Rectal smooth muscle tissue (tissue), 1 donor: ENCODE data around the gene LTBP3.

Experiments used
- H3K27ac ChIP-seq: one replicate; pipeline ENCODE4 v1.7.0; 2013; ENCODE audit warnings: low read depth, low read length, inconsistent platforms
- H3K27me3 ChIP-seq: one replicate; pipeline ENCODE4 v1.7.0; 2013; ENCODE audit warnings: low read length; ENCODE audit not compliant: control insufficient read depth, insufficient read depth
- H3K36me3 ChIP-seq: one replicate; pipeline ENCODE4 v1.7.0; 2013; ENCODE audit warnings: low read length; ENCODE audit not compliant: control insufficient read depth, insufficient read depth
- H3K4me1 ChIP-seq: one replicate; pipeline ENCODE4 v1.7.0; 2013; ENCODE audit warnings: low read length; ENCODE audit not compliant: control insufficient read depth, insufficient read depth
- H3K4me3 ChIP-seq: one replicate; pipeline ENCODE4 v1.7.0; 2013; ENCODE audit warnings: low read length
- H3K9ac ChIP-seq: one replicate; pipeline ENCODE4 v1.7.0; 2013; ENCODE audit warnings: low read length

LTBP3 gene

DNA sequence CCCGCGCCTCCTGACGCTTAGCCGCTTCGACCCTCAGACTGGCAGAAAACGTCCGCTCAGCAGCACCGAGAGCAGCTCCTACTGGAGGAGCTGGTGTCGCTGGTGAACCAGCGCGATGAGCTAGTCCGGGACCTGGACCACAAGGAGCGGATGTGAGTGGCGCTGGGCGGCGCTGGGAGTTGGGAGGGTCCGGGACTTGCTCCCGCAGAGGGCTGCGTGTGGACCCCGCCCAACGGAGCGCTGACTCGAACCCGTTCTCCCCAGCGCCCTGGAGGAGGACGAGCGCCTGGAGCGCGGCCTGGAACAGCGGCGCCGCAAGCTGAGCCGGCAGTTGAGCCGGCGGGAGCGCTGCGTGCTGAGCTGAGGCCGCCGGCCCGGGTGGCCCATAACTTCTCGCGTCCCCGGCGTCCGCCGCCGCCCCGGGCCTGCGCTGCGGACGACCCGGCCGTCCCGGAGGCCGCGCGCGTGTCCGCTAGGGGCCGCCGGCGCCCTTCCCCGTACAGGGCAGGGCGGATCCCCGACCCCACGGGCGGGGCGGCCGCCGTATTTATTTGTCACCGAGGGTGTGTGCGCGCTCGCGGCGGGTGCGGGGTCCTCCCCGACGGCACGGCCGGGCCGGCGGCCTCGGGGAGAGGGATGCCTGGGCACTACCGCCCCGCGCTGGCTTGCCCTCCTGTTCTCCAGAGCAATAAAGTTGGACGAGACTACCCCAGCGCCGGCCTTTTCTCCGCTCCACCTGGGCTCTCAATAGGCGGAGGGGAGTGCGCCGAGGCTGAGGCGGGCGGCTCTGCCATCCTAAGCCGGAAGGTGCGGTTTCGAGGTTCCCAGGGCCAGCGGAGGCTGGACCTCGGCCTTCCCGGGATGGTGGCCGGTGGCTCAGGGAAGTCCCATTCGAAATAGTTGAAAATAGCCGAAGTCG is 34.0 kb upstream of the LTBP3 start:
- H3K4me1 ChIP-seq, result peaks cover 21% of the 10 kb centered on the region

DNA sequence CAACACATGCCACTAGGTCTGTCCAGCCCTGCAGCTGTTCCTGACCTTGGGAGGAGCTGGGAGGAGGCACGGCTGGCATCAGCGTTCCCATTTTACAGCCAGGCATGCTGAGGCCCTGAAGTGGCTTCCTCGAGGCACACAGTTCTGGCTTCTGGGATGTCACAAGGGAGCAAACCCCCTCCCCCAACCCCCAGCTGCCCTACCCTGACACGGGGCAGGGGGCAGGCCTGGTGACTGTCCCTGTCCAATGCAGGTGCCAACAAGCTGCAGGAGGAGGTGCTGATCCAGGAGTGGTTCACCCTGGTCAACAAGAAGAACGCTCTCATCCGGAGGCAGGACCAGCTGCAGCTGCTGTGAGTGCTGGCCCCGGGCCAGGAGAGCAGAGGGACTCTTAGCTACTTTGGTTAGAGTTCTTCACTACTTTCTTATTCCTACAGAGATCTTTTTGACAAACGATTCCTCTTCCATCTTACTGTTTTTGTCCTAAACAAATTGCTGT is 32.1 kb upstream of the LTBP3 start:
- Histone ChIP-seq H3K9ac (no peak overlapping the region), H3K36me3 (peaks cover 16% of the 10 kb centered on the region), H3K27me3 (no peaks in the 10 kb centered on the region), H3K4me3 (no peak overlapping the region), H3K27ac (no peak overlapping the region), H3K4me1 (peaks cover 27% of the 10 kb centered on the region)

More for the DNA sequence above, 34.0 kb upstream of the LTBP3 start:
- Histone ChIP-seq H3K36me3 (peaks cover 11% of the 10 kb centered on the region), H3K4me3 (peak overlapping the region; percentile 8), H3K27ac (no peak overlapping the region), H3K9ac (no peak overlapping the region), H3K27me3 (no peaks in the 10 kb centered on the region)

DNA sequence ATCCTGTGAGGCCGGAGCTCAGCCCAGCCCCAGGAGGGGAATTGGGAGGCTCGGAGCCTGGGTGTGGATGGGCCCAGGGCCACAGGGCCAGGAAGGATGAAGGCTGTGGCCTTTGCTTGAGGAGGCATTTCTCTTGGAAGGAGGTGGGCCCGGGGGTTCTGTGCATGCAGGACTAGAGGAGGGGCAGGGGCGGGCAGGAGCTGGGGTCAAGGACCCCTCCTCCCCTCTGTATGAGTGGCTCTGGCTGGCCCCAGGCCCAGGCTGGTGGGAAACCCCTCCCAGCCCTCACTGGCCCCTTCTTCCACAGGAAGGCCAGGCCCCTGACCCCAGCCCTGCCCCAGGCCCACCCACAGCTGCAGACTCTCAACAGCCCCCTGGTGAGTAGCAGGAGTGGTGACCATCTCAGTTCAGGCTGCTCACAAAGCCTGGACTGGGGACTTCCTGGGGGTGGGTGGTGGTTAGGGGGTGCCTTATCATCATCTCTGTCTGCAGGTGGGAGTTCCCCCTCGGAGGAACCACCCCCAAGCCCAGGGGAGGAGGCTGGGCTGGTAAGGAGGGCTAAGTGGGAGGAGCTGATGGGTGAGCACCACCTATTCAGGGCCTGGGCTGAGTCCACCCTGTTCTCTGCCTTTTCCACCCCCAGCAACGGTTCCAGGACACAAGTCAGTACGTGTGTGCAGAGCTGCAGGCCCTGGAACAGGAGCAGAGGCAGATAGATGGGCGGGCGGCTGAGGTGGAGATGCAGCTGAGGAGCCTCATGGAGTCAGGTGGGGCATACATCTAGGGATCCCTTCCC is 31.5 kb upstream of the LTBP3 start:
- H3K27me3 ChIP-seq, result no peaks in the 10 kb centered on the region
- peaks cover 27% of the 10 kb centered on the region for H3K4me1 ChIP-seq
- peaks cover 16% of the 10 kb centered on the region for H3K36me3 ChIP-seq
- no peak overlapping the region for H3K4me3 ChIP-seq
- H3K27ac ChIP-seq, result no peak overlapping the region
- no peak overlapping the region for H3K9ac ChIP-seq

DNA sequence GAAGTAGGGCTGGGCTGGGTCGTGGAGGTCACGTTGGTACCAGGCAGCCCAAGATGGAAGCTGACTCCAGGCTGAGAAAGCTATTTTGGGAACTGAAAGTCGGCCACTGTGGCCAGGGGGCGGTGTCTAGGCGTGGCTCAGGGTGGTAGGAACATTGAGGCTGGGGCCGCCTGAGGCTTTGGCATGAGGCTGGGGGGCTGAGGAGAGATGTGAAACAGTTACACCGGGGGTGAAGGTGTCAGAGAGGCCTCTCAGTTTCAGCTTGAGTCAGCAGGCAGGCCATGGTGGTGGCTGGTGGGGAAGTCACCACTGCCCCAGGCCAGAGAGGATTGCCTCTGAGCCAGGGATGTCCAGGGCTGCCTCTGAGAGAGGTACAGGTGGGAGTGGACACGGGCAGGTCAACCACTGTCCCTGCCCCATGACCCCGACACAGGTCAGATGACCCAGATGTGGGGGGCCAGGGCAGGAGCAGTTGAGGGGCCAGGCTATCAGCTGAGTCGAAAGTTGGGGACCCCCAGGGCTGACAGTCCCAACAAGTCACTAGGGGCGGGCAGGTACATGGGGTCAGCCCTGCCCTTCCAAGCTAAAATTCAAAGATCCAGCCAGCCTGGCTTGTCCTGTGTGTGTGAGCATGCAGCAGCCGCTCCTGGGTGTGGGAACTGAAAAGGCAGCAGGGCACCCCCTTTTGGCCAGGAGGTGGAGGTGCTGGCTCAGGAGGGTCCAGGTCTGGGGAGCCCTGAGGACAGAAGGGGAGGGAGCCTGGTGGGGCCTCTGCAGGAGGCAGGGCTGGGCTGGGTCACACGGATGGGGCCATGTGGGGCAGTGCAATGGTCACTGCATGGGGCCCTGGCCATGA is 30.3 kb upstream of the LTBP3 start:
- H3K27ac ChIP-seq, result peak overlapping the region; percentile 62
- H3K27me3 ChIP-seq, result no peaks in the 10 kb centered on the region
- no peak overlapping the region for H3K9ac ChIP-seq
- peaks cover 23% of the 10 kb centered on the region for H3K4me1 ChIP-seq
- peaks cover 24% of the 10 kb centered on the region for H3K36me3 ChIP-seq
- H3K4me3 ChIP-seq, result no peak overlapping the region

DNA sequence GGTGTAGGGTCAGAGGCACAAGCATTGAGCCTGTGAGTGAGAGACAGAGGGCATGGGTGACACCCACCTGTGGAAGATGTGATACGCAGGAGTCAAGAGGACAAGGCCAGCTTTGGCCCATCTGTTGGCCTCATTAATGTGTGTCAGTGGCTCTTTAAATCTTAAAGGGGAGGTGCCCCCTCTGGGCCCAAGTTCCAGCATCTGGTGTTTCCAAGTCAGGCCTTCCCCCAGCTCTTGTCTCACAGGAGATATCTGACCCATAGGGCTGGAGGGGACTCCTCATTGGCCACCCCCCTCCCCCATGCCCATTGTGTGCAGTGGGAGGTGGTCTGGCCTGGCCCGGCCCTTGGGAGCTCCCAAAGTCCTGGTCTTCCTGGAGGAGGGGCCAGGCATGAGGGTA is 28.5 kb upstream of the LTBP3 start:
- peaks cover 25% of the 10 kb centered on the region for H3K36me3 ChIP-seq
- no peaks in the 10 kb centered on the region for H3K27me3 ChIP-seq
- no peak overlapping the region for H3K4me3 ChIP-seq
- H3K4me1 ChIP-seq, result peaks cover 18% of the 10 kb centered on the region
- H3K9ac ChIP-seq, result no peak overlapping the region
- H3K27ac ChIP-seq, result peak overlapping the region; percentile 19

DNA sequence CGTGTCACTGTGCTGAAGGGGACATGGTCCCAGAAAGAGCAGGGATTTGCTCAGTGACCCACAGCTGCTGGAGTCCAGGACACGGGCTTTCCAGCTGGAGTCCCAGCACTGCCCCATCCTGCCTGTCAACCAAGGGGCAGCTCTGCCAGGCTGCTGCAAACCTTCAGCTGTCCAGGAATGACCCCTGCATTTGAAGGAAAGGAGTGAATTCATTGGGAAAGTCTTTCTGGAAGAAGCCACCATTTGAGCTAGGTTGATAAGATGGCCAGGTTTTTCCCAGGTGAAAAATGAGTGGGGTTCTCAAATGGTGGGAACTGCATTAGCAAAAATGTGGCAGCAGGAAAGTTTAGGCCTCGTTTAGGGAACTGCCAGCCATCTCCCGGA is 28.1 kb upstream of the LTBP3 start:
- H3K27me3 ChIP-seq, result no peaks in the 10 kb centered on the region
- peak overlapping the region; percentile 19 for H3K27ac ChIP-seq
- H3K4me1 ChIP-seq, result peaks cover 18% of the 10 kb centered on the region
- no peak overlapping the region for H3K4me3 ChIP-seq
- peaks cover 29% of the 10 kb centered on the region for H3K36me3 ChIP-seq
- no peak overlapping the region for H3K9ac ChIP-seq

DNA sequence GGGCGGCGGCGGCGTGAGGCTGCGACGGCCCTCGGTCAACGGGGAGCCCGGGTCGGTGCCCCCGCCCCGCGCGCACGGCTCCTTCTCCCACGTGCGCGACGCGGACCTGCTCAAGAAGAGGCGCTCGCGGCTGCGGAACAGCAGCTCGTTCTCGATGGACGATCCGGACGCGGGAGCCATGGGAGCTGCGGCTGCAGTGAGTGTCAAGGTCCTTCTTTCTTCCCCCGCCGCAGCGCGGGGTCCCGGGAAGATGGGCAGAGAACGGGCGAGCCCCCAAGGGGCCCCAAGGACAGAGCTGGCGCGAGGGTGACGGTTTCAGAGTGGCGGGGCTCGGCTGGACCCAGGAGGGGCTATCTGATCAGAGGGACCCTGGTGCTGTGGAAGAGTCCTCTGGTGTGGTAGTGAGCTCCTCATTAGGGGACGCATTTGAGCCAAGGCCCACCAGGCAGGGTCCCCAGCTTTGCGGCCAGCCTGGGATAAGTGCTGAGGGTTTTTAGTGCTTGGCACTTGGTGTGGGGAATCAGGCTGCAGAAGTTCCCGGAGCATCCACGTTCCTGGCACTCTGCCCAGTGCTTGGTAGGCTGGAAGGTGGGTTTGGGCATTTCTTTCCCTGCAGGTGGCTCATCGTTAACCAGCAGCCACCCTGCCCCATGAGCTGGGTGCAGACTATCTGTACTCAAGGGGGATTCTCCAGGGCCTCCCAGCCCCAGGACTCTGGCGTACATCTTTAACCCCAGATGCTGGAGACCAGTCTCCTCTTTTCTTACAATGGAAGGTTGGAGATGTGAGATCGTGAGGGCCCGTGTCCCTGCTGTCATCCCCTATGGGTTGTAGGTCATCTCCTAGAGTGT is 27.5 kb upstream of the LTBP3 start:
- H3K9ac ChIP-seq, result no peak overlapping the region
- H3K27ac ChIP-seq, result peak overlapping the region; percentile 19
- H3K4me1 ChIP-seq, result peaks cover 18% of the 10 kb centered on the region

DNA sequence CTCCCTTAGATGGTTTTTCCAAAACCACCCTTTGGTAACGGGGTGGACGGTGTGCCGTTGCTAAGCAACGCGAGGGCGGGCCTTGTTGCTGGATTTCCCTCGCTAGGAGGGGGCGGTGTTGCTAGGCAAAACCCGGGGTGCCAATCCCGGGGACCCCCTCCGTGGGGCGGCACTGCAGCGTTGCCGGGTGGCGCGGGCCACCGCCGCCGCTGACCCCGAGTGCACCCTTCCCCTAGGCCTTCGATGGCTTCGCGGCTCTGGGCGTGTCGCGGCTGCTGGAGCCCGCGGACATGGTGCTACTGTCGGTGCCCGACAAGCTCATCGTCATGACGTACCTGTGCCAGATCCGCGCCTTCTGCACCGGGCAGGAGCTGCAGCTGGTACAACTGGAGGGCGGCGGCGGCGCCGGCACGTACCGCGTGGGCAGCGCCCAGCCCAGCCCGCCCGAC is 26.6 kb upstream of the LTBP3 start:
- Histone ChIP-seq H3K27ac (no peak overlapping the region), H3K36me3 (peaks cover 40% of the 10 kb centered on the region), H3K27me3 (no peaks in the 10 kb centered on the region), H3K4me1 (peaks cover 18% of the 10 kb centered on the region), H3K4me3 (no peak overlapping the region), H3K9ac (no peak overlapping the region)

More for the DNA sequence above, 27.5 kb upstream of the LTBP3 start:
- H3K4me3 ChIP-seq, result no peak overlapping the region
- H3K27me3 ChIP-seq, result no peaks in the 10 kb centered on the region
- H3K36me3 ChIP-seq, result peaks cover 35% of the 10 kb centered on the region

DNA sequence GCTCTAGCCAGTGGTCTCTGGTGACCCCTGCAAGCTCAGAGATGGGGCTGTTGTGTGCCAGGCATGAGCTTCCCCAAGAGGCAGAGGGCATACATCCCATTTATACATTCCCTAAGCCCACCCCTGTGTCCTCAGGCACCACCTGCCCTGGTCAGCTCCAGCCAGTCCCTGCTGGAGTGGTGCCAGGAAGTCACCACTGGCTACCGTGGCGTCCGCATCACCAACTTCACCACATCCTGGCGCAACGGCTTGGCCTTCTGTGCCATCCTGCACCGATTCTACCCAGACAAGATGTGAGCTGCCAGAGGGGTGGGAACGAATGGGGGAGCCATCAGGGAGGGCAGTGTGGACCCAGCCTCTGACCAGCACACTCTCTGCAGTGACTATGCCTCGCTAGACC is 25.9 kb upstream of the LTBP3 start:
- Histone ChIP-seq H3K27ac (peak overlapping the region; percentile 25), H3K4me1 (peaks cover 18% of the 10 kb centered on the region), H3K36me3 (peaks cover 42% of the 10 kb centered on the region), H3K4me3 (no peak overlapping the region), H3K9ac (no peak overlapping the region), H3K27me3 (no peaks in the 10 kb centered on the region)

DNA sequence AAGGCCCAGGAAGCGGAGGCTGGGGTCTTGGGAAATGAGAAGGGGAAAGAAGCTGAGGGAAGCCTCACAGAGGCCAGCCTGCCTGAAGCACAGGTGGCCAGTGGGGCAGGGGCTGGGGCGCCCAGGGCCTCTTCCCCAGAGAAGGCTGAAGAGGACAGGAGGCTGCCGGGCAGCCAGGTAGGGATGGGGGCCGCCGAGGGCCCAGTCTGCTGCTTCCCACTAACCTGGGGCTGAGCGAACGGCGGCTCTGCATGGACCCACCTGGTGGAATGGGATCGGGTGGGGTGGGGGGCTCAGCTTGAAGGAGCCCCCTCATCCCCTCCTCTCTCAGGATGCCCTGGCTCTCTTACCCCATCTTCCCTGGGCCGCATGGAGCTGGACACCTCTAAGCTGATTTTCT is 25.4 kb upstream of the LTBP3 start:
- H3K27me3 ChIP-seq, result no peaks in the 10 kb centered on the region
- H3K4me3 ChIP-seq, result no peak overlapping the region
- H3K4me1 ChIP-seq, result peaks cover 18% of the 10 kb centered on the region
- no peak overlapping the region for H3K9ac ChIP-seq
- peaks cover 42% of the 10 kb centered on the region for H3K36me3 ChIP-seq
- no peak overlapping the region for H3K27ac ChIP-seq

DNA sequence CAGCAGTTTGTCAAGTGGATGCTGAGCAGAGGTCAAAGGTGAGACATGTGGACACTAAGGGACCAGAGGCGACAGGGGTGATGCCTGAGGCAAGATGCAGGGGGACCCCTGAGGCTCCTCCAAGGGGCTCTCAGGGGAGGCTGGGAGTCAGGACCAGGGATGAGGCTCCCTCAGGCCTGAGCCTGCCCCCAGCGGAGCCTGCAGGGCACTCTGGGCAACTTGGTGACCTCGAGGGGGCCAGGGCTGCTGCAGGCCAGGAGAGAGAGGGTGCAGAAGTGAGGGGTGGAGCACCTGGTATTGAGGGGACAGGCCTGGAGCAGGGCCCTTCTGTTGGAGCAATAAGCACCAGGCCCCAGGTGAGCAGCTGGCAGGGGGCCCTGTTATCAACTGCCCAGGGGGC is 23.8 kb upstream of the LTBP3 start:
- Histone ChIP-seq H3K4me1 (peaks cover 13% of the 10 kb centered on the region), H3K36me3 (peaks cover 39% of the 10 kb centered on the region), H3K9ac (no peak overlapping the region), H3K4me3 (no peak overlapping the region), H3K27me3 (no peaks in the 10 kb centered on the region), H3K27ac (no peak overlapping the region)
